H1 (cell line): Measurements from ENCODE around the gene RNF214. TPM values are rescaled to one million over a fixed set of nuclear protein-coding genes. Genes with fewer than 3 reads are reported as not detected.

ENCODE experiments used
- BCL11A ChIP-seq, 2 experiments: IDR thresholded peaks; one replicate each; pipeline ENCODE4 v1.6.1; 2011; ENCODE audit warnings: low read depth in 2 of 2, low read length in 2 of 2, mild to moderate bottlenecking in 2 of 2
- CTBP2 ChIP-seq: IDR thresholded peaks from 2 replicates; pipeline ENCODE4 v1.7.0; 2011; ENCODE audit warnings: borderline replicate concordance, mild to moderate bottlenecking, moderate library complexity, mixed read lengths, low read length; ENCODE audit not compliant: insufficient read depth, insufficient read length
- FOSL1 ChIP-seq: IDR thresholded peaks from 2 replicates; pipeline ENCODE4 v1.6.1; 2011; ENCODE audit warnings: mild to moderate bottlenecking, low read depth, low read length, moderate library complexity; ENCODE audit not compliant: insufficient read depth
- PHF8 ChIP-seq: fragments of 200-600 bp; sonication (generic); conservative IDR thresholded peaks from 2 replicates; pipeline ENCODE4 v1.7.1; 2012; ENCODE audit warnings: low read depth, mild to moderate bottlenecking, inconsistent platforms, low read length, moderate library complexity
- RXRA ChIP-seq: IDR thresholded peaks from 2 replicates; pipeline ENCODE4 v1.6.1; 2011; ENCODE audit warnings: low read depth, mild to moderate bottlenecking, low read length, moderate library complexity; ENCODE audit not compliant: insufficient read depth
- SAP30 ChIP-seq: fragments of 300-600 bp; sonication (generic); IDR thresholded peaks from 2 replicates; pipeline ENCODE4 v1.7.1; 2012; ENCODE audit warnings: low read length, moderate library complexity, mild to moderate bottlenecking, inconsistent platforms; ENCODE audit not compliant: insufficient read depth, insufficient replicate concordance
- polyA plus RNA-seq, 7 experiments: library from polyadenylated mRNA; depleted of rRNA in 3 of 7; stranded (reverse) in 5 of 7; unstranded in 2 of 7; fragments of >200 nt in 5 of 7; fragments of 200-250 nt in 2 of 7; gene quantifications; 1 replicate in 5 of 7; 2 replicates in 1 of 7; 4 replicates in 1 of 7; pipeline versions ENCODE4 v1.2.1 to v1.2.3, GENCODE V29; 2011 to 2013; ENCODE audit warnings: missing spikeins in 2 of 7, mixed read lengths in 2 of 7
- total RNA-seq: library from RNA; stranded (reverse); fragmentation: NEBNext Ultra II Directional; extraction: Animal tissue kit (Norgen Biotek cat#: 25700); gene quantifications from 2 replicates; pipeline ENCODE4 v1.2.1, GENCODE V29; 2021
- TF ChIP-seq, protein P1 (sequence below): IDR thresholded peaks from 2 replicates; pipeline ENCODE4 v1.6.1; 2012; ENCODE audit warnings: inconsistent platforms
- TF ChIP-seq, protein P2 (sequence below): IDR thresholded peaks from 2 replicates; pipeline ENCODE4 v1.6.1; 2011; ENCODE audit warnings: low read depth, mild to moderate bottlenecking, low read length; ENCODE audit not compliant: insufficient read depth

Gene RNF214
- total and polyA plus RNA-seq, 2 of the 8 experiments (the other 6 are each of a cell fraction or from before 2014, with no cell fraction given), result 34.9 to 35.6 TPM

DNA sequence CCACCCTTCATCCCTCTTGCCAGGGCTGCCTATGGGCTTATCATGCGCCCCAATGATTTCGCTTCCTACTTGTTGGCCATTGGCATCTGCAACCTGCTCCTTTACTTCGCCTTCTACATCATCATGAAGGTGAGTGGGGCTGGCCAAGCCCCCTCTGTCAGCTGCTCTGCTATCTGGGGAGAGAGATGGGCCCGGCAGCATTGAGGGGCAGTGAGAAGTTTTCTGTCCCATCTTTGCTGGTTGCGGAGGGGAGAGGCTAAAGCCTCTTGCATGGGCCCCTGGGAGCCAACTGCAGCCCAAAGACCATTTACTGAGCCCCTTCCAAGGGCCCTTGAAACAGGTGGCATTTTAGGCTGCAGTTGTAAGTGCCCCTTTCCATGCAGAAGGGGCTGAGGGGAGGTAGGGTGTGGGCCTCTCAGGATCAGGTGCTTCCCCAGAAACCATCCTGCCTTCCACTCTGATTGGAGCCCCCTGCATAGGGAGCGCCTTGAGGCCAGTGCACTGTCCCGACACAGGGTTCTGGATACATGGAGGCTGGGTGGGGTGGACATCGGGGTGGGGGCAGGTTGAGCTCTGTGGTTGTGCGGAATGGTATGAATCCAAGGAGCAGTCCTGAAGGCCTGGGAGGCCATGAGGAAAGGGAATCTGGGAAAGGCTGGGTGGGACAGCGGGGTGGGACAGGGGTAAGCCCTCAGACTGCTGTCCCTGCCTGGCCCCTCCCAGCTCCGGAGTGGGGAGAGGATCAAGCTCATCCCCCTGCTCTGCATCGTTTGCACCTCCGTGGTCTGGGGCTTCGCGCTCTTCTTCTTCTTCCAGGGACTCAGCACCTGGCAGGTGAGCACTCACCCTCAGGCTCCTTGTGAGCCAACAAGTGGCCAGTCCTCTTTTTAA lies 39.1 kb upstream of the RNF214 start (continued):
- TF ChIP-seq, protein P1, sequence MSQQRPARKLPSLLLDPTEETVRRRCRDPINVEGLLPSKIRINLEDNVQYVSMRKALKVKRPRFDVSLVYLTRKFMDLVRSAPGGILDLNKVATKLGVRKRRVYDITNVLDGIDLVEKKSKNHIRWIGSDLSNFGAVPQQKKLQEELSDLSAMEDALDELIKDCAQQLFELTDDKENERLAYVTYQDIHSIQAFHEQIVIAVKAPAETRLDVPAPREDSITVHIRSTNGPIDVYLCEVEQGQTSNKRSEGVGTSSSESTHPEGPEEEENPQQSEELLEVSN, result no peak
- TF ChIP-seq PHF8 (no peak), SAP30 (no peak), RXRA (no peak), CTBP2 (no peak), FOSL1 (no peak), BCL11A (IDR thresholded peaks at IDR 0.05; ENCODE audit: low read depth in 2 of 2, low read length in 2 of 2) (no peak)
- TF ChIP-seq, protein P2, sequence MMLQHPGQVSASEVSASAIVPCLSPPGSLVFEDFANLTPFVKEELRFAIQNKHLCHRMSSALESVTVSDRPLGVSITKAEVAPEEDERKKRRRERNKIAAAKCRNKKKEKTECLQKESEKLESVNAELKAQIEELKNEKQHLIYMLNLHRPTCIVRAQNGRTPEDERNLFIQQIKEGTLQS, result no peak
